Uterus (tissue), 2 donors: ENCODE measurements around the gene SDCCAG8.

ENCODE experiments used
- POLR2A ChIP-seq, 2 donors: fragments of 450-650 bp; IDR thresholded peaks; one replicate each; pipeline ENCODE4 v1.6.1; 2016; ENCODE audit warnings: antibody characterized with exemption in 2 of 2, mild to moderate bottlenecking in 1 of 2, moderate library complexity in 1 of 2
- TF ChIP-seq, protein P1 (sequence below), 4 experiments: fragments of 200-600 bp in 2 of 4; fragments of 450-650 bp in 2 of 4; sonication (generic) in 2 of 4; IDR thresholded peaks; one replicate each; pipeline ENCODE4 v1.5.1; 2016 to 2019; ENCODE audit warnings: antibody characterized with exemption in 4 of 4, mild to moderate bottlenecking in 2 of 4, moderate library complexity in 1 of 4

DNA sequence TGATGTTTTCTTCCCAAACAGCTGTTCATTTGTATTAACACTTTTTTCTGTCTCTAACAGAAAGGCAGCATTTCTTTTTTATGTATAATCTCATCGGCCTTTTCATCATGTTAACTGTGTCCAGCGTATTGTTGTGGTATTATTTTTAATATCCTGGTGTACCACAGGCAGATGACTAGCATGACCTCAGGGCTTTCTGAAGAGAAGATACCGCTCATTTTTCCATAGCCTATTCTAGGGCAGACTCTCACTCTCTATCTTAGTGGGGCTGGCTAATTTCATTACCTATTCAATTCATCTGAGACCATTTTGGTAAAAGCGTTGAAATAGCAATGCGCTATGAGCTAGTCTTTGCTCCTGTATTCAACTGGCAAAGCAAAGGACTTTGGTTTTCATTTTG, 209.9 kb downstream of the SDCCAG8 start:
- TF ChIP-seq, protein P1, sequence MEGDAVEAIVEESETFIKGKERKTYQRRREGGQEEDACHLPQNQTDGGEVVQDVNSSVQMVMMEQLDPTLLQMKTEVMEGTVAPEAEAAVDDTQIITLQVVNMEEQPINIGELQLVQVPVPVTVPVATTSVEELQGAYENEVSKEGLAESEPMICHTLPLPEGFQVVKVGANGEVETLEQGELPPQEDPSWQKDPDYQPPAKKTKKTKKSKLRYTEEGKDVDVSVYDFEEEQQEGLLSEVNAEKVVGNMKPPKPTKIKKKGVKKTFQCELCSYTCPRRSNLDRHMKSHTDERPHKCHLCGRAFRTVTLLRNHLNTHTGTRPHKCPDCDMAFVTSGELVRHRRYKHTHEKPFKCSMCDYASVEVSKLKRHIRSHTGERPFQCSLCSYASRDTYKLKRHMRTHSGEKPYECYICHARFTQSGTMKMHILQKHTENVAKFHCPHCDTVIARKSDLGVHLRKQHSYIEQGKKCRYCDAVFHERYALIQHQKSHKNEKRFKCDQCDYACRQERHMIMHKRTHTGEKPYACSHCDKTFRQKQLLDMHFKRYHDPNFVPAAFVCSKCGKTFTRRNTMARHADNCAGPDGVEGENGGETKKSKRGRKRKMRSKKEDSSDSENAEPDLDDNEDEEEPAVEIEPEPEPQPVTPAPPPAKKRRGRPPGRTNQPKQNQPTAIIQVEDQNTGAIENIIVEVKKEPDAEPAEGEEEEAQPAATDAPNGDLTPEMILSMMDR (IDR thresholded peaks at IDR 0.05) = no peak
- TF ChIP-seq POLR2A (IDR thresholded peaks at IDR 0.05) = no peak
